ENCODE results near the gene NAB1. TPM values are rescaled to one million over a fixed set of nuclear protein-coding genes. Genes with fewer than 3 reads are reported as not detected.
A peak's percentile ranks its signal among the peaks of the same experiment; 100 is the strongest.

NAB1 gene
- total and polyA plus RNA-seq, 9 donors, result 44.0 to 76.7 (median 58.1) TPM

DNA sequence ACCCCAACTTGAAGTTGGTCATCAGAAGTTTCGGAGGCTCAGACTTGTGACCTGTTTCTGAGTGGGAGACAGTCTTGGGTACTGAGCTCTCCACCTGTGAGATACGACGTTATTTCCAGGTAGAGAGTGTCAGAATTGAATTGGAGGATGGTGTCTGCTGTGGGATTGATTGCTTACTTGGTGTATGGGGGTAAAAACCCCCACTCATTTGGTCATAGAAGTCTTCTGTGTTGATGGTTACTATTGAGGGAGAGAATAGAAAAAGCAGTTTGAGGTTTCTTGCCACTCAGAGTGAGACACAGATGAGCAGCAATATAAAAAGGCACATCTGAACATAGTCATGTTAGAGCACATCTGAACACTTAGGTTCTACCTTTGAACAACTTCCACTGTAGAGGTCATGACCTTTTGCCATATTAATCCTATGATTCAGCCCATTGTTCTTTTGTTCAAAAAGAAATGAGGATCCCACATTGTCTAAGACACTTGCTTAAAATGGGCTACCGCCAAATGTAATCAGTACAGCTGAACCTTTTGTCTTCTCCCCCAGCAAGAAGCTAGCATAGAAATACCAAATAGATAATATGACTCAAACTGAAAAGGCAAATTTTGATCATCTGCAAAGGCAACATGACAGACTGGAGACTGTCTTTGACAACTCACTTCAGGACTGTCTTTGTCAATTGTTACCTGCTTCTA, 73.3 kb downstream of the NAB1 start:
- H3K27ac ChIP-seq (ENCODE audit: low read length), result no peak overlapping the region
- H3K4me3 ChIP-seq (ENCODE audit: low read length), result no peak overlapping the region
- H3K4me1 ChIP-seq (ENCODE audit: control insufficient read depth, insufficient read depth, low read length), result peaks cover 6% of the 10 kb centered on the region
- no peak for DNase-seq
- no peaks in the 10 kb centered on the region for H3K9me3 ChIP-seq (replicated peaks; ENCODE audit: control insufficient read depth, low read depth, low read length)
- H3K27me3 ChIP-seq (ENCODE audit: control insufficient read depth, insufficient read depth, low read length), result no peaks in the 10 kb centered on the region
- no CpG with 5 or more reads among the region's 4 CpGs for WGBS (ENCODE audit: insufficient coverage)
- H3K36me3 ChIP-seq (ENCODE audit: control insufficient read depth, insufficient read depth, low read length), result no peaks in the 10 kb centered on the region

- Histone ChIP-seq H3K9me3 (replicated peaks; ENCODE audit: control insufficient read depth, low read depth, low read length) (no peaks in the 10 kb centered on the region), H3K4me1 (ENCODE audit: control insufficient read depth, insufficient read depth, low read length) (peaks cover 6% of the 10 kb centered on the region), H3K27ac (ENCODE audit: low read length) (peak overlapping the region; percentile 56), H3K36me3 (ENCODE audit: control insufficient read depth, insufficient read depth, low read length) (no peaks in the 10 kb centered on the region), H3K27me3 (ENCODE audit: control insufficient read depth, insufficient read depth, low read length) (no peaks in the 10 kb centered on the region), H3K4me3 (ENCODE audit: low read length) (no peak overlapping the region)
- peak; percentile 37 for DNase-seq
- 93% methylated on average over 2 of the region's 6 CpGs for WGBS (ENCODE audit: insufficient coverage)
Observed at GRCh38 chr2:190722835-190723234, 74.0 kb downstream of the NAB1 start.

DNA sequence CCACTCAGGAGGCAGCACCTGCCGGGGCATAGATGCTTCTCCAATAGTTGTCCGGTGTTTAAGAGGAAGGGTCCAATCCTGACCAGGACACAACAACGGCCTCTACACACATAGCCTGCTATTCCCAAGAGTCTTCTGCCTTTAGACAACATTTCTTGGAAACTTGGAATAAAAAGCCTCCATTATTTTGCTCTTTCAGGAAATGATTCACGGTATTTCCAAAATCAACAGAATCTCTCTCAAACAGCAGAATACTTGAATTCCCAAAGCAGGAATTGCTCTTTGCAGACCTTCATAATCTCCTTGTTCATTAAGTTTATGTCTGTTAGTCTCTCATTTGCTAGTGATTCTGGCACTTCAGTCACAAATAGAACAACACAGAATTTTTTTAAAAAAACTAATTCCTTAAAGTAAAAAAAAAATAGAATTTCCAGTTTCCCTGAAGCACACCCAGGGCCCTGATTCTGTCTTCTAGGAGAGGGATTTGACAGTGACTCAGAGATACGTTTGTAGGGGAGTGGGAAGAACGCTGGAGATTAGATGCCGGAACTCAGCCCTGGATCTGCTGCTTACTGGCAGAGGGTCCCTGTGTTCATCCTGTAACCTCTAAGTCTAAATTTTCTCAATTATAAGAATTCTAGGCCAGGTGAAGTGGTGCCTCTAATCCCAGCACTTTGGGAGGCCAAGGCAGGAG, 74.7 kb downstream of the NAB1 start:
- H3K27me3 ChIP-seq (ENCODE audit: control insufficient read depth, insufficient read depth, low read length), result no peaks in the 10 kb centered on the region
- no peaks in the 10 kb centered on the region for H3K9me3 ChIP-seq (replicated peaks; ENCODE audit: control insufficient read depth, low read depth, low read length)
- H3K36me3 ChIP-seq (ENCODE audit: control insufficient read depth, insufficient read depth, low read length), result no peaks in the 10 kb centered on the region
- peaks cover 6% of the 10 kb centered on the region for H3K4me1 ChIP-seq (ENCODE audit: control insufficient read depth, insufficient read depth, low read length)
- no peak overlapping the region for H3K4me3 ChIP-seq (ENCODE audit: low read length)
- peak; percentile 88 for DNase-seq
- H3K27ac ChIP-seq (ENCODE audit: low read length), result peak overlapping the region; percentile 56
- 67% methylated on average over 3 of the region's 7 CpGs for WGBS (ENCODE audit: insufficient coverage)

DNA sequence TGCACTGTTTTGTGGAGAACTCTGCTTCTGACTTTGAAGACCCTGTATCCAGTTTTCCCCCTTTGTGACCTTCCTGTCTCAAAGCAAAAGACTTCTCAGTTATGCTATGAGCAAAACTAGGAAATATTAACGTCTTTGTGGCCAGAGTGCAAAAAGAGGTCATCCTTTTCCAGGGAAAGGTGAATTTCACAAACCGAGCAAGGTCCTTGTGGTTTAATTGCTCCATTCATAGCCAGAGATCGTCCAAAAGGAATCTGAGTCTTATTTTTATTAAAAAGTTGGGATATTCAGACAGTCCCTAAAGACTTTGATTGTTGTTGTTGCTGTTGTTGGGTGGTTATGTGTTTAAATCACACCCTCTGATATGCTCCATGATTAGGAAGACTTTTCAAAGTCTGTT, 77.4 kb downstream of the NAB1 start:
- Histone ChIP-seq H3K27ac (ENCODE audit: low read length) (no peak overlapping the region), H3K4me3 (ENCODE audit: low read length) (no peak overlapping the region), H3K36me3 (ENCODE audit: control insufficient read depth, insufficient read depth, low read length) (no peaks in the 10 kb centered on the region), H3K4me1 (ENCODE audit: control insufficient read depth, insufficient read depth, low read length) (peaks cover 3% of the 10 kb centered on the region), H3K27me3 (ENCODE audit: control insufficient read depth, insufficient read depth, low read length) (no peaks in the 10 kb centered on the region), H3K9me3 (replicated peaks; ENCODE audit: control insufficient read depth, low read depth, low read length) (no peaks in the 10 kb centered on the region)
- no peak for DNase-seq
- 53% methylated on average over 2 of the region's 3 CpGs for WGBS (ENCODE audit: insufficient coverage)

DNA sequence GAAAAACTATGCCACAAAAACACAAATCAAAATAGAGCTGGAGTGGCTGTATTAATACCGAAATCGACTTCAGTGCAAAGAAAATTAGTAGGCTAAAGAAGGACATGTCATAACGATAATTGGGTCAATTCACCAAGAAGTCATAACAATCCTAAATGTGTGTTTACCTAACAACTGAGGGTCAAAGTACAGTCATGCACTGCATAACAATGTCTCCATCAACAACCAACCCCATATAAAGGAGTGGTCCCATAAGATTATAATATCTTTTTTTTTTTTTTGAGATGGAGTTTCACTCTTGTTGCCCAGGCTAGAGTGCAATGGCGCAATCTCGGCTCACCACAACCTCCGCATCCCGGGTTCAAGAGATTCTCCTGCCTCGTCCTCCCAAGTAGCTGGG, 87.5 kb downstream of the NAB1 start:
- Histone ChIP-seq H3K27me3 (ENCODE audit: control insufficient read depth, insufficient read depth, low read length) (no peaks in the 10 kb centered on the region), H3K27ac (ENCODE audit: low read length) (no peak overlapping the region), H3K36me3 (ENCODE audit: control insufficient read depth, insufficient read depth, low read length) (no peaks in the 10 kb centered on the region), H3K4me1 (ENCODE audit: control insufficient read depth, insufficient read depth, low read length) (no peaks in the 10 kb centered on the region), H3K9me3 (replicated peaks; ENCODE audit: control insufficient read depth, low read depth, low read length) (no peaks in the 10 kb centered on the region), H3K4me3 (ENCODE audit: low read length) (no peak overlapping the region)
- WGBS (ENCODE audit: insufficient coverage), result no CpG with 5 or more reads among the region's 8 CpGs
- DNase-seq, result no peak

DNA sequence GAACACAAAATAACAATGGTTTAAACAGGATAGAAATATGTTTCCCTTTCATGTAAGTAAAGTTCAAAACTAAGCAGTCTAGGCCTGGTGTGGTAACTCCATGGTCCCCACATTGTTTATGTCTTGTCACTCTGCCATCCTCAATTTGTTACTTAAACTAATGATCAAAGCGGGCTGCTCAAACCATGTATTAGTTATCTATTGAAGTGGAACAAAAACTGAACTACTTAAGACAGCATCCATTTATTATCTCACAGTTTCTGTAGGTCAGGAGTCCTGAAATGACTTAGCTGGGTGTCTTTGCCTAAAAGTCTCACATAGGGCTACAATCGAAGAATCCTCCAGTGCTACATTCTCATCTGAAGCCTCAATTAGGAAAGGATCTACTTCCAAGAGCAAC, 91.6 kb downstream of the NAB1 start:
- no peak overlapping the region for H3K4me3 ChIP-seq (ENCODE audit: low read length)
- no peaks in the 10 kb centered on the region for H3K27me3 ChIP-seq (ENCODE audit: control insufficient read depth, insufficient read depth, low read length)
- no peaks in the 10 kb centered on the region for H3K9me3 ChIP-seq (replicated peaks; ENCODE audit: control insufficient read depth, low read depth, low read length)
- no peak overlapping the region for H3K27ac ChIP-seq (ENCODE audit: low read length)
- H3K36me3 ChIP-seq (ENCODE audit: control insufficient read depth, insufficient read depth, low read length), result no peaks in the 10 kb centered on the region
- WGBS (ENCODE audit: insufficient coverage), result no CpG with 5 or more reads among the region's 2 CpGs
- no peaks in the 10 kb centered on the region for H3K4me1 ChIP-seq (ENCODE audit: control insufficient read depth, insufficient read depth, low read length)
- no peak for DNase-seq

Other genes with a start within 250 kb of the NAB1 start
- gene MFSD6, start 240.7 kb upstream of the NAB1 start, total RNA-seq, result 7.1 TPM
- gene MFSD6, start 240.7 kb upstream of the NAB1 start, polyA plus RNA-seq (ENCODE audit: insufficient read depth in 1 of 8, insufficient read length in 8 of 8, low replicate concordance in 1 of 8), result 10 to 100 TPM in 3 of 8 donors, 1 to 10 TPM in 5; 7.5 to 14.3 (median 9.4) TPM
- gene NEMP2, start 114.4 kb upstream of the NAB1 start, total RNA-seq, result 7.1 TPM
- 1 to 10 TPM; 5.0 to 9.2 (median 6.5) TPM for gene NEMP2, start 114.4 kb upstream of the NAB1 start, polyA plus RNA-seq (ENCODE audit: insufficient read depth in 1 of 8, insufficient read length in 8 of 8, low replicate concordance in 1 of 8)
- 93.2 TPM for gene GLS, start 231.7 kb downstream of the NAB1 start, total RNA-seq
- gene GLS, start 231.7 kb downstream of the NAB1 start, polyA plus RNA-seq (ENCODE audit: insufficient read depth in 1 of 8, insufficient read length in 8 of 8, low replicate concordance in 1 of 8), result 10 to 100 TPM; 49.2 to 74.1 (median 59.9) TPM

Measured in muscle of leg (tissue), 11 donors.